ENCODE data around the gene TMEM182.

TMEM182 gene

GRCh38 chr2:102784940-102785339 lies 23.1 kb downstream of the TMEM182 start:
- no peak overlapping the region for H3K4me3 ChIP-seq (ENCODE audit: control insufficient read depth, low read depth, low read length)
- no peak for TF ChIP-seq CTCF (IDR thresholded peaks at IDR 0.05; ENCODE audit: control insufficient read depth, insufficient read depth, low read depth, low read length, missing control alignments)
- no peak for DNase-seq (ENCODE audit: low read depth)

- DNase-seq (ENCODE audit: low read depth) = no peak
- H3K4me3 ChIP-seq (ENCODE audit: control insufficient read depth, low read depth, low read length) = no peak overlapping the region
- TF ChIP-seq CTCF (IDR thresholded peaks at IDR 0.05; ENCODE audit: control insufficient read depth, insufficient read depth, low read depth, low read length, missing control alignments) = no peak
These were observed 26.5 kb downstream of the TMEM182 start for GRCh38 chr2:102788216-102788884.

DNA sequence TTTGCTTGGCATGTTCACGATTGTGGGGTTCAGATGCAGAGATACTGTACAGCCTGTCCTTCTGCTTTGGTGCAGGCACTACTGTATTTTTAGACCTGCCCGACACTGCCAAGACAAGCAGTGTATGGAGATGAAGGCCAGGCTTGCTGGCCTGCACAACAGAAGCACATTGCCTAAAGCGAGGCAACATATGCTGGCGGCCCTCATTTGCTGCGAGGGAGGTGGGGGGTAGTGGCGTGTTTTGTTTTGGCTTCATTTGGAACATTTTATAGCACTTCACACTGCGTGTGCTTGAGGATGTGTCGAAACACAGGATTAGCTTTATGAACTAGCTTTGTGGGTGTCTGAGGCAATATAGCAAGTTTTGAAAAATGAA lies 27.0 kb downstream of the TMEM182 start:
- no peak for DNase-seq (ENCODE audit: low read depth)
- no peak overlapping the region for H3K4me3 ChIP-seq (ENCODE audit: control insufficient read depth, low read depth, low read length)
- TF ChIP-seq CTCF (IDR thresholded peaks at IDR 0.05; ENCODE audit: control insufficient read depth, insufficient read depth, low read depth, low read length, missing control alignments) = no peak

DNA sequence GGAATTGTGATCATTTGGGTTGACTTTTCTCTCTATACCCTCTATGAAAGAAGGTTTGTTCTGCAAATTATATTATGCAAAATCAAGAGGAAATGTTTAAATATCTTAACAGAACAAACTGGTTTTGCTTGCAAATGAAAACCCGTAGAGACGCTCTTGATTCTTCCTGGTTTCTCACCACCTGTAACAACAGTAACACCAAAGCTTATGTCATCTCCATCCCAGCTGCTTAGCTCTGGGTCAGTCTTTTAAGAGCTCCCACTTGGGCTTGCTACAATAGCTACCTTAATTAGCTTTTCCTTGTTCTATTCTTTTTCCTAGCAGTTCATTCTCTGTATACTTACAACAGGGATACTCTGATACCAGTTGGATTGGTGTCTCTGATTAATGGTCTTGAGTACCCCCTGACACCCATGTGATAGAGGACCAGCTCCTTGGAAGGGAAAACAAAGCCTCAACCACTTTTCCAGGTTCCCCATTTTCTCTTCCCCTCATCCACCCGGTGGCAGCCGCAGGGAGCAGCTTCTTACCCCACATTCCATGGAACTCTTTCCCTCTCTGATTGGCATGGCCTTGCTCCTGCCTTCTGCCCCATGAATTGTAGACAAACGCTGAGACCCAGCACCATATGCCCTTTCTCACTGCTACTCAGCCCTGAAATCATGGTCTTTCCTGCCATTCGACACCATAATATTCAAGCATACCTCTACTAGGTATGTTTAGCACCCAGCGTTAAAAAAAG lies 27.7 kb downstream of the TMEM182 start:
- no peak for TF ChIP-seq CTCF (IDR thresholded peaks at IDR 0.05; ENCODE audit: control insufficient read depth, insufficient read depth, low read depth, low read length, missing control alignments)
- DNase-seq (ENCODE audit: low read depth) = no peak
- H3K4me3 ChIP-seq (ENCODE audit: control insufficient read depth, low read depth, low read length) = no peak overlapping the region

GRCh38 chr2:102790091-102790455 lies 28.2 kb downstream of the TMEM182 start:
- TF ChIP-seq CTCF (IDR thresholded peaks at IDR 0.05; ENCODE audit: control insufficient read depth, insufficient read depth, low read depth, low read length, missing control alignments) = no peak
- no peak for DNase-seq (ENCODE audit: low read depth)
- H3K4me3 ChIP-seq (ENCODE audit: control insufficient read depth, low read depth, low read length) = no peak overlapping the region

DNA sequence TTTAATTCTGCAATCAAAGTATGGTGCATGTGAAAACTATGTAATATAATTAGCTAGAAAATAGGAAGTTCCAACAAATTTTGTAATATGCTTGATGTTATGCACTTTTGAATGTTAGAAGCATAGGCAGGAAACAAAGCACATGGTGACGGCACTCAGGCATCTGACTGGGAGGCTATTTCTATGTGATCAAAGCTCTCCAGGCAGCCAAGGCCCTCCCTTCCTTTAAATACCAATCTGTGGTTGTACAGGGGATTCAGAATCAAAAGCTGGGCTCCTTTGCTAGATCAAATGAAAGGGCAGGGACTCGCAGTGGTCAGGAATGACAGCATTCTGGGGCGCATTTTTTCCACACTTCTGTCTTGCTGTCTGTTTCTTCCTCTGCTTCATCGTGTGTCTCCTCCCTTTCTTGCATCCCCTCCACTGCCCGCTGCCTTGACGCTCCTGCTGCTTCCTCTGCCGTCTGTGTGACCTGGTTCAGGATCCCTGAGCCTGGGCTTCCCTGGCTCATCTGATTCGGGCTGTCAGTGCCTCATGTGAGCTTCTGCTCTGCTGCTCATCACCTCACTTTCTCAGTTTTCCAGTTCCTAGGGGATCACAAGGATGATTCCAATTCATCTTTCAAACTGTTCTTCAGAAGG lies 30.9 kb downstream of the TMEM182 start:
- DNase-seq (ENCODE audit: low read depth) = no peak
- no peak overlapping the region for H3K4me3 ChIP-seq (ENCODE audit: control insufficient read depth, low read depth, low read length)
- TF ChIP-seq CTCF (IDR thresholded peaks at IDR 0.05; ENCODE audit: control insufficient read depth, insufficient read depth, low read depth, low read length, missing control alignments) = no peak

All from AG09309 (cell line).